B cell (primary cell): Measurements from ENCODE around the gene NTPCR. TPM values are rescaled to one million over a fixed set of nuclear protein-coding genes. Genes with fewer than 3 reads are reported as not detected.

Experiments used
- ATAC-seq: fragments of 200-7000 bp; cut with Tn5 transposase; one replicate; pipeline ENCODE4 v1.10.0; 2021; ENCODE audit warnings: low read depth, mild to moderate bottlenecking, moderate number of reproducible peaks, moderate library complexity
- CTCF ChIA-PET: fragments of 350-600 bp; sonication (Branson Sonifier 250); formaldehyde crosslinking; loops from one replicate; lab custom pipeline; 2021; ENCODE audit warnings: antibody characterized with exemption, inconsistent platforms; lab: Charles Lee
- POLR2A ChIA-PET: fragments of 350-600 bp; sonication (Branson Sonifier 250); formaldehyde crosslinking; loops from one replicate; lab custom pipeline; 2021; ENCODE audit warnings: antibody characterized with exemption; lab: Charles Lee
- DNase-seq: peaks from one replicate; pipeline ENCODE4 v3.0.0; 2013
- H2AFZ ChIP-seq: 2 replicates; pipeline ENCODE4 v1.6.1; 2012; ENCODE audit warnings: mild to moderate bottlenecking, low read depth, low read length; ENCODE audit not compliant: insufficient read depth, poor library complexity, severe bottlenecking
- H3K27ac ChIP-seq, 2 donors: 1 replicate in 1 of 2; 2 replicates in 1 of 2; pipeline ENCODE4 v1.5.1; 2012 to 2013; ENCODE audit warnings: low read length in 2 of 2, mild to moderate bottlenecking in 2 of 2, moderate library complexity in 1 of 2
- H3K27me3 ChIP-seq, 4 experiments: fragments of 200-600 bp in 1 of 4; sonication (generic) in 1 of 4; replicated peaks in 1 of 4; 1 replicate in 2 of 4; 2 replicates in 2 of 4; pipeline versions ENCODE4 v1.6.1 to v1.7.0; 2013 to 2016; ENCODE audit warnings: low read length in 3 of 4, mild to moderate bottlenecking in 2 of 4, mixed read lengths in 1 of 4, moderate library complexity in 1 of 4; ENCODE audit not compliant: insufficient read depth in 4 of 4, control insufficient read depth in 3 of 4; ENCODE audit errors: control extremely low read depth in 1 of 4
- H3K36me3 ChIP-seq, 2 experiments: replicated peaks in 1 of 2; 1 replicate in 1 of 2; 2 replicates in 1 of 2; pipeline versions ENCODE4 v1.6.1 to v1.7.1; 2013; ENCODE audit warnings: low read length in 1 of 2; ENCODE audit not compliant: insufficient read depth in 2 of 2, control insufficient read depth in 1 of 2; ENCODE audit errors: control extremely low read depth in 1 of 2, extremely low read depth in 1 of 2
- H3K4me1 ChIP-seq, 2 donors: fragments of 200-600 bp in 1 of 2; sonication (generic) in 1 of 2; 1 replicate in 1 of 2; 2 replicates in 1 of 2; pipeline versions ENCODE4 v1.5.1 to v1.6.1; 2013 to 2017; ENCODE audit warnings: low read length in 2 of 2; ENCODE audit not compliant: control insufficient read depth in 2 of 2, insufficient read depth in 2 of 2
- H3K4me2 ChIP-seq: replicated peaks from 2 replicates; pipeline ENCODE3; 2012; ENCODE audit warnings: mild to moderate bottlenecking, low read depth, low read length; ENCODE audit not compliant: poor library complexity, severe bottlenecking
- H3K4me3 ChIP-seq, 5 experiments: fragments of 200-600 bp in 1 of 5; sonication (generic) in 1 of 5; 1 replicate in 3 of 5; 2 replicates in 2 of 5; pipeline versions ENCODE4 v1.5.1 to v1.7.0; 2011 to 2016; ENCODE audit warnings: low read length in 4 of 5, mild to moderate bottlenecking in 4 of 5, low read depth in 2 of 5, control low read depth in 1 of 5, moderate library complexity in 1 of 5; ENCODE audit not compliant: insufficient read depth in 1 of 5; ENCODE audit errors: control extremely low read depth in 1 of 5, extremely low read depth in 1 of 5
- H3K79me2 ChIP-seq: fragments of 200-600 bp; sonication (generic); one replicate; pipeline ENCODE4 v1.6.0; 2016; ENCODE audit warnings: low read length; ENCODE audit not compliant: control insufficient read depth, insufficient read depth
- H3K9ac ChIP-seq: fragments of 200-600 bp; sonication (generic); 2 replicates; pipeline ENCODE4 v1.6.1; 2017; ENCODE audit warnings: mild to moderate bottlenecking, low read length, moderate library complexity
- H3K9me3 ChIP-seq, 3 donors: one replicate each; pipeline versions ENCODE4 v1.6.1 to v1.7.1; 2013; ENCODE audit warnings: low read length in 2 of 3; ENCODE audit not compliant: control insufficient read depth in 2 of 3, insufficient read depth in 1 of 3; ENCODE audit errors: control extremely low read depth in 1 of 3
- H4K20me1 ChIP-seq: 2 replicates; pipeline ENCODE4 v1.6.0; 2012; ENCODE audit warnings: mild to moderate bottlenecking, low read length; ENCODE audit not compliant: insufficient read depth, control insufficient read depth, poor library complexity, severe bottlenecking
- H3K27ac Mint-ChIP-seq: one replicate; pipeline ENCODE4 v1.8.0; 2021; ENCODE audit warnings: mixed read lengths
- H3K27me3 Mint-ChIP-seq: one replicate; pipeline ENCODE4 v1.8.0; 2021; ENCODE audit warnings: mixed read lengths
- H3K4me1 Mint-ChIP-seq: one replicate; pipeline ENCODE4 v1.8.0; 2021; ENCODE audit warnings: mixed read lengths
- H3K4me3 Mint-ChIP-seq: one replicate; pipeline ENCODE4 v1.8.0; 2021; ENCODE audit warnings: mixed read lengths
- H3K9me3 Mint-ChIP-seq: one replicate; pipeline ENCODE4 v1.8.0; 2022; ENCODE audit warnings: mixed read lengths; ENCODE audit not compliant: insufficient read depth
- EZH2 ChIP-seq: IDR thresholded peaks from 2 replicates; pipeline ENCODE4 v1.6.1; 2012; ENCODE audit warnings: borderline replicate concordance, low read depth, mild to moderate bottlenecking, moderate library complexity, low read length; ENCODE audit not compliant: insufficient read depth, poor library complexity, severe bottlenecking
- WGBS: methylation state at CpG from one replicate; pipeline ENCODE4 v1.1.5; 2013; ENCODE audit warnings: missing lambda C conversion rate; ENCODE audit not compliant: insufficient coverage; 5-methylcytosine and 5-hydroxymethylcytosine counted together
- intact Hi-C: fragments of 100-400 bp; cut with micrococcal nuclease; formaldehyde crosslinking; loops from one replicate; pipeline ENCODE4 v1.10.0; 2022
- polyA plus RNA-seq: library from polyadenylated mRNA; depleted of rRNA; stranded (reverse); fragments of >200 nt; gene quantifications from 2 replicates; pipeline ENCODE4 v1.2.3, GENCODE V29; 2012
- total RNA-seq, 2 donors: library from RNA; stranded (reverse); fragments of 120-200 nt in 1 of 2; gene quantifications; 1 replicate in 1 of 2; 2 replicates in 1 of 2; pipeline versions ENCODE4 v1.2.3 to v1.2.4, GENCODE V29; 2013 to 2022
- TF ChIP-seq, protein P1 (sequence below): fragments of 200-600 bp; IDR thresholded peaks from one replicate; pipeline ENCODE4 v1.8.0; 2022; ENCODE audit warnings: antibody characterized with exemption, mild to moderate bottlenecking

The NTPCR gene
- total and polyA plus RNA-seq, 2 donors (not counting 1 experiment from before 2014, with no cell fraction given) = 7.6 to 16.5 TPM

DNA sequence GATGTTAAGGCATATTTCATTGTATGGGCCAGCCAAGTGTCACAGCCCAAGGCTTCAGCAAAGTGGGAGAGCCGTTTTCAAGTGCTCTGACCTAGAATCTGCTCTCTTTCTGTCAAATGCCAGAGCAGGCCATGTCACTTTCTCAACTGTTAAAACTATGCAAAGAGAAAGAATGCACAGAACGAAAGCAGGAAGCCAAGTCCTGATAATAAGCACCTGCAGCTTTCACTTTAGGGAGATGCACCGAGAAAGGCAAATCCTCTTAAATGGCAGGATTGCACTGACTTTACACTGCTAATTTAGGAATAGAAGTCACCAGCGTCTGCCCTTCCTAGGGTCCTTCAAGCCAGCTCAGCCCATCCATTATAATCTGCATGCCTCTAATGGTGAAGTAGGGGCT, 49.2 kb upstream of the NTPCR start:
- Mint-ChIP-seq H3K27me3 (peaks cover 9% of the 10 kb centered on the region), H3K9me3 (no peaks in the 10 kb centered on the region), H3K27ac (no peak overlapping the region), H3K4me3 (no peak overlapping the region), H3K4me1 (no peaks in the 10 kb centered on the region)
- intact Hi-C loops = no loop called here
- CTCF ChIA-PET = no interaction called here
- Histone ChIP-seq H3K4me2 (no peak overlapping the region), H3K27ac (no peak overlapping the region), H3K27me3 (peaks cover 0 to 2% (median 0%) of the 10 kb centered on the region in 4 experiments), H4K20me1 (no peaks in the 10 kb centered on the region), H3K9ac (no peak overlapping the region), H3K4me1 (no peaks in the 10 kb centered on the region), H3K9me3 (no peaks in the 10 kb centered on the region), H3K79me2 (no peaks in the 10 kb centered on the region), H3K36me3 (no peaks in the 10 kb centered on the region), H2AFZ (no peak overlapping the region), H3K4me3 (no peak overlapping the region)
- POLR2A ChIA-PET = no interaction called here
- TF ChIP-seq EZH2 = no peak
- TF ChIP-seq, protein P1, sequence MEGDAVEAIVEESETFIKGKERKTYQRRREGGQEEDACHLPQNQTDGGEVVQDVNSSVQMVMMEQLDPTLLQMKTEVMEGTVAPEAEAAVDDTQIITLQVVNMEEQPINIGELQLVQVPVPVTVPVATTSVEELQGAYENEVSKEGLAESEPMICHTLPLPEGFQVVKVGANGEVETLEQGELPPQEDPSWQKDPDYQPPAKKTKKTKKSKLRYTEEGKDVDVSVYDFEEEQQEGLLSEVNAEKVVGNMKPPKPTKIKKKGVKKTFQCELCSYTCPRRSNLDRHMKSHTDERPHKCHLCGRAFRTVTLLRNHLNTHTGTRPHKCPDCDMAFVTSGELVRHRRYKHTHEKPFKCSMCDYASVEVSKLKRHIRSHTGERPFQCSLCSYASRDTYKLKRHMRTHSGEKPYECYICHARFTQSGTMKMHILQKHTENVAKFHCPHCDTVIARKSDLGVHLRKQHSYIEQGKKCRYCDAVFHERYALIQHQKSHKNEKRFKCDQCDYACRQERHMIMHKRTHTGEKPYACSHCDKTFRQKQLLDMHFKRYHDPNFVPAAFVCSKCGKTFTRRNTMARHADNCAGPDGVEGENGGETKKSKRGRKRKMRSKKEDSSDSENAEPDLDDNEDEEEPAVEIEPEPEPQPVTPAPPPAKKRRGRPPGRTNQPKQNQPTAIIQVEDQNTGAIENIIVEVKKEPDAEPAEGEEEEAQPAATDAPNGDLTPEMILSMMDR = no peak
- ATAC-seq (no peak), DNase-seq (no peak)
- WGBS = 67% methylated on average over 3 of the region's 4 CpGs

DNA sequence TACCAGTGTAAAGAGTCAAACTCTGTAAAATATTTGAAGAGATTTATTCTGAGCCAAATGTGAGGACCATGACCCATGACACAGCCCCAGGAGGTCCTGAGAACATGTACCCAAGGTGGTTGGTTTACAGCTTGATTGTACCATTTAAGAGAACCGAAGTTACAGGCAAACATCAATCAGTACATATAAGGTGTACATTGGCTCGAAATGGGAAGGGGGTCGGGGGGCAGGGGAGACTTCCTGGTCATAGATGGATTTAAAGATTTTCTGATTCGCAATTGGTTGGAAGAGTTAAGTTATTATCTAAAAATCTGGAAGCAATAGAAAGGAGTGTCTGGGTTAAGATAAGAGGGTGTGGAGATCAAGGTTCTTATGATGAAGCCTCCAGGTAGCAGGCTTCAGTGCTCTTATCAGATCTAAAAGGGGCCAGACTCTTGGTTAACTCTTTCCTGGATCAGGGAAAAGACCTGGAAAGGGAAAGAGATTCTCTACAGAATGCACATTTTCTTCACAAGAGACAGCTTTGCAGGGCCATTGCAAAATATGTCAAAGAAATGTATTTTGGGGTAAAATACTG, 47.5 kb upstream of the NTPCR start:
- Histone ChIP-seq H3K9ac (no peak overlapping the region), H3K27me3 (peaks cover 0 to 2% (median 0%) of the 10 kb centered on the region in 4 experiments), H3K79me2 (no peaks in the 10 kb centered on the region), H3K9me3 (no peaks in the 10 kb centered on the region), H3K36me3 (no peaks in the 10 kb centered on the region), H2AFZ (no peak overlapping the region), H3K27ac (no peak overlapping the region), H3K4me1 (no peaks in the 10 kb centered on the region), H4K20me1 (no peaks in the 10 kb centered on the region), H3K4me3 (no peak overlapping the region), H3K4me2 (no peak overlapping the region)
- H3K27me3 Mint-ChIP-seq = peaks cover 18% of the 10 kb centered on the region
- DNase-seq (no peak), ATAC-seq (no peak)
- no peaks in the 10 kb centered on the region for H3K4me1 Mint-ChIP-seq
- CTCF ChIA-PET = no interaction called here
- intact Hi-C loops = no loop called here
- TF ChIP-seq EZH2 = no peak
- TF ChIP-seq, protein P1 = no peak
- no peak overlapping the region for H3K4me3 Mint-ChIP-seq
- H3K9me3 Mint-ChIP-seq = no peaks in the 10 kb centered on the region
- POLR2A ChIA-PET = no interaction called here
- no peak overlapping the region for H3K27ac Mint-ChIP-seq
- WGBS = 100% methylated on average over 1 of the region's 4 CpGs
